ENCODE data around the gene PPP1R37.

PPP1R37 gene

GRCh38 chr19:45175515-45176345 lies 82.8 kb downstream of the PPP1R37 start:
- DNase-seq, result no peak

GRCh38 chr19:45177817-45178261 lies 84.9 kb downstream of the PPP1R37 start, which contains the start of gene TRAPPC6A:
Gene TRAPPC6A (minus strand): TSS chr19:45178237. CDS start chr19:45178218, 19 bp downstream.
- no peak for DNase-seq

DNA sequence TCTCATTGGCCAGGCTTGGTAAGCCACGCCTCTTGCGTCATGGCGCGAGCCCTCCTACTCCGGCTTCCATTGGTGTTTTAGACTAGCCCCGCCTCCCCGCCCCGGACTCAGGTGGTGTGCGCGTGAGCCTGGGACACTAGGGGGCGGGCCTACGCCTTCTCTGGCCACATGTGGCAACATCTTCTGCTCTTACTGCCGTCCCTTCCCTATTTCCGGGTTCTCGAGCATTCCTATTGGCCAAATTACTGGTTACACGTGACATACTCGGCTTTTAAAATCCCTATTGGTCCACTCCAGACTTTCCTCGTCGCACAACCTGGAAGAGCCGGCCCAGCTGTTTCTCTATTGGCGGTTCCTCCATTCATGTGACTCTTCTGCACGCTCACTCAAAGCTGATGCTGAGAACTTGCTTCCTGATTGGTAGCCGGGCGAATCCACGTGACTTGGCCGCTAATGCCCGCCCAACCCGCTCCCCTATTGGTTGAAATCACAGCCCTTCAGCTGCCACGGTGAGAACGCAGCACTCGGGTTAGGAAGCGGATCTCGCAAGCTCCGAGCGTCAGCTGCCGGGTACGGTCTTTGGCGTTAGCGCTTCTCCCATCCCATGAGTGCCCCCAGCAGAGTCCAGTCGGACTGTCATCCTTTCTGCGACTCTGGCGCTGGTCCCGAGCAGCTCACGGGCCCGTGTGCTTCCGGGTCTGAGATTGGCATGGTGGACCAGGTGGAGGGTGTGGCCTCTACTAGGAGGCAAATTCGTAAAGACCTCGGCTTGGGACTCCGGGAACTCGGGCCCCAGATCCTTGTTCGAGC lies 85.5 kb downstream of the PPP1R37 start, which contains the start of gene BLOC1S3:
Gene BLOC1S3, plus strand, starts transcription at position 523 of the 810 bp plus-strand sequence. CDS start 513 bp downstream, outside the sequence.
- peak; percentile 98 for DNase-seq

GRCh38 chr19:45179072-45179891 lies 86.3 kb downstream of the PPP1R37 start:
- DNase-seq, result peak; percentile 60

DNA sequence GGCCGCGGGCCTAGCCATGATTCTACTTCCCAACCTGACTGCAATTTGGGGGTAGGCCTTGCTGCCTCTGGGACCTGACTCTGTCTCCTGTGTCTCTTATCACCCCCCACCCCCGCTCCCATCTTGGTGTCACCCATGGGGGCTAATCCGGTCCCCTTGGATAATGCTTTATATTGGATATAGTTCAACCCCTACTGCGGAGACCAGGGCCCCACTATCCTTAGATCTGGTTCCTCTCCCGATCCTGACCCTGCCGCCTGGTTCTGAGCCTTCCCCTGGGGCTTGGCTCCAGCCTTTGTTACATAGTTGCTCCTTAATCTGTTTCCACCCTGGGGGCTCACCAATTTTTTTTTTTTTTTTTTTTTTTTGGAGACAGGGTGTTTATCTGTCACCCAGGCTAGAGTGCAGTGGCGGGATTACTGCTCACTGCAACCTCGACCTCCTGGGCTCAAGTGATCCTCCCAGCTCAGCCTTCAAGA lies 87.0 kb downstream of the PPP1R37 start:
- DNase-seq, result no peak

- DNase-seq, result no peak
These were observed 88.0 kb downstream of the PPP1R37 start for GRCh38 chr19:45180936-45181335.

DNA sequence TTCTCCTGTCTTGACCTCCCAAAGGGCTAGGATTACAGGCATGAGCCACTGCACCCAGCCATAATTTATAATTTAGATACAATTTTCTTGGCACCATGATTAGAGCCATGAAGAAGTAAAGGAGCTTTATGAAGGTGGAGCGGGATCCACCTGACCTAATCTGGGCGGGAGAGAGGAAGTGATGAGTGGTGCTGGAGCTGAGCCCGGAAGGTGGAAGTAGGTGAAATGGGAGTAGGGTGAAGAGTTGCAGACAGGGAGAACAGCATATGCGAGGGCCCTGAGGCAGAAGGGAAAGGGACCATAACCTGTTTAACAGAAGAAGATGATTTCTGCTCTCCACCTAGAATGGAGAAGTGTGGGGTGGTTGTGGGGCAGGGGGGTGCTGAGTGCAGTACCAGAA lies 89.8 kb downstream of the PPP1R37 start:
- no peak for DNase-seq

GRCh38 chr19:45184115-45184514 lies 91.1 kb downstream of the PPP1R37 start:
- DNase-seq, result no peak

DNA sequence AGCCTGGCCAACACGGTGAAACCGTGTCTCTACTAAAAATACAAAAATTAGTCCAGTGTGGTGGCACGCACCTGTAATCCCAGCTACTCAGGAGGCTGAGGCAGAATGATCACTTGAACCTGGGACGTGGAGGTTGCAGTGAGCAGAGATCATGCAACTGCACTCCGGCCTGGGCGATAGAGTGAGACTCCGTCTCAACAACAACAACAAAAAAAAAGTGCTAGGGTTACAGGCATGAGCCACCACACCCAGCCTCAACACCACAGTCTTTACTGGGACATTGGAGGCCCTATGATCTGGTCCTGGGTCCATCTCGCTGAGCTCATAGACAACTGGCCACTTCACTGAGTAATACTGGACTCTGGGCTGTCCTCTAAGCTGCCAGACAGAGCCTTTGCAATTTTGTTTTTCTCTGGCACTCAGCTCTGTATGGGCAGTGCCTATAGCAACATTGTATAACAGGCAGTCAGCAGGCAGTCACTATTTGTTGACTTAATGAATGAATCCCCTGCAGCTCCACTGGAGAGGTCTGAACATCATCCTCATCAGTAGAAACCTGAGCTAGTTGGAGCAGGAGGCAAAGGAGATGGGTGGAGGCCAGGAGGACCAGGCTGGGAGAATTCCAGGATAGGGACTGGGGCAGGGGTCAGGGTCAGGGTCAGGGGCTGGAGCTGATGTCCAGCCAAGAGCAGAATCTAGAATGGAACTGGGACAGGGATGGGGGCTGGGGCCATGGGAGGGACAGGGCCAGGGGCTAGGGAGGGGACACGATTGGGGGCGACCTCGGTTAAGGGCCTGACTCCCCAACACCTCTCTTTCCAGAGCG lies 93.7 kb downstream of the PPP1R37 start:
- no peak for DNase-seq

- peak; percentile 44 for DNase-seq
These were observed 94.6 kb downstream of the PPP1R37 start for GRCh38 chr19:45187421-45188100.

DNA sequence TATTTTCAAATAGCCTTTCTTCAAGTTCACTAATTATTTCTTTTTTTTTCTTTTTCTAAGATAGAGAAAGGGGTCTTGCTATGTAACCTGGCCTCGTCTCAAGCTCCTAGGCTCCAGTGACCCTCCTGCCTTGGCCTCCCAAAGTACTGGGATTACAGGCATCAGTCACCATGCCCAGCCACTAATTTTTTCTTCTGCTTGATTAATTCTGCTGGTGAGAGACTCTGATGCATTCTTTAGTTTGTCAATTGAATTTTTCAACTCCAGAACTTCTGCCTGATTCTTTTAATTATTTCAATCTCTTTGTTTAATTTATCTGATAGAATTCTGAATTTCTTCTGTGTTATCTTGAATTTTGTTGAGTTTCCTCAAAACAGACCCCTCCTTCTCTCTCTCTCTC lies 97.0 kb downstream of the PPP1R37 start:
- no peak for DNase-seq

DNA sequence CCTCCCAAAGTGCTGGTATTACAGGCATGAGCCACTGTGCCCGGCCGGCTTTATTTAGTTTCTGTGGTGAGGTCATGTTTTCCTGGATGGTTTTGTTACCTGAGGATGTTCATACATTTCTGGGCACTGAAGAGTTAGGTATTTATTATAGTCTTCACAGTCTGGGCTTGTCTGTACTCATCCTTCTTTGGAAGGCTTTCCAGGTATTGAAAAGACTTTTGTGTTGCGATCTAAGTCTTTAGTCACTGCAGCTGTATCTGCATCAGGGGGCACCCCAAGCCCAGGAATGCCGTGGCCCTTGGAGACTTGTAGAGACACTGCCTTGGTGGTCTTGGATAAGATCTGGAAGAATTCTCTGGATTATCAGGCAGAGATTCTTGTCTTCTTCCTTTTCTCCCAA lies 98.4 kb downstream of the PPP1R37 start:
- DNase-seq, result no peak

DNA sequence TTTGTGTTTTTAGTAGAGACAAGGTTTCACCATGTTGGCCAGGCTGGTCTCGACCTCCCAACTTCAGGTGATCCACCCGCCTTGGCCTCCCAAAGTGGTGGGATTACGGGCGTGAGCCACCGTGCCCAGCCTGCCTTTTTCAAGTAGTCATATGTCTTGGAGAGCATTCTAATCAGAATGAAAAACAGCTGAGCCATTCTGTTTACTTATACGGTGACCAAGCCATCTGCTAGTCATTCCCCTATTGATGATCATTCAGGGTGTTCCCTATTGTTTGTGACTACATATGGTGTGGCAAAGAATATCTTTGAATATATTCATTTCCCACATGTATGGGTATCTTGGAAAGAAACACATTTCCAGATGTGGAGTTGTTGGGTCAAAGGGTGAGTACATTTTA lies 102.8 kb downstream of the PPP1R37 start:
- no peak for DNase-seq

All from RPMI8226 (cell line).